Neutrophil (primary cell): ENCODE data around the gene DNAH3.

ENCODE experiments used
- H3K27ac ChIP-seq: fragments of 200-600 bp; sonication (generic); 2 replicates; pipeline ENCODE4 v1.5.1; 2016; ENCODE audit warnings: mild to moderate bottlenecking, moderate library complexity
- H3K27me3 ChIP-seq: fragments of 200-600 bp; sonication (generic); 2 replicates; pipeline ENCODE4 v1.6.0; 2016; ENCODE audit warnings: mild to moderate bottlenecking
- H3K36me3 ChIP-seq: fragments of 200-600 bp; sonication (generic); 2 replicates; pipeline ENCODE4 v1.5.1; 2017
- H3K4me1 ChIP-seq, 2 experiments: fragments of 200-600 bp in 1 of 2; sonication (generic) in 1 of 2; 1 replicate in 1 of 2; 2 replicates in 1 of 2; pipeline versions ENCODE4 v1.5.1 to v1.6.1; 2013 to 2016; ENCODE audit warnings: low read depth in 1 of 2, low read length in 1 of 2, mild to moderate bottlenecking in 1 of 2, moderate library complexity in 1 of 2; ENCODE audit not compliant: control insufficient read depth in 1 of 2, insufficient read depth in 1 of 2
- H3K4me3 ChIP-seq, 2 experiments: fragments of 200-600 bp in 1 of 2; sonication (generic) in 1 of 2; 1 replicate in 1 of 2; 2 replicates in 1 of 2; pipeline ENCODE4 v1.5.1; 2013 to 2016; ENCODE audit warnings: low read depth in 1 of 2, low read length in 1 of 2, mild to moderate bottlenecking in 1 of 2, moderate library complexity in 1 of 2
- H3K9me3 ChIP-seq: fragments of 200-600 bp; sonication (generic); 2 replicates; pipeline ENCODE4 v1.5.1; 2016
- TF ChIP-seq, protein P1 (sequence below): fragments of 200-600 bp; sonication (generic); IDR thresholded peaks from 2 replicates; pipeline ENCODE4 v1.5.1; 2016; ENCODE audit warnings: antibody characterized with exemption

The DNAH3 gene

DNA sequence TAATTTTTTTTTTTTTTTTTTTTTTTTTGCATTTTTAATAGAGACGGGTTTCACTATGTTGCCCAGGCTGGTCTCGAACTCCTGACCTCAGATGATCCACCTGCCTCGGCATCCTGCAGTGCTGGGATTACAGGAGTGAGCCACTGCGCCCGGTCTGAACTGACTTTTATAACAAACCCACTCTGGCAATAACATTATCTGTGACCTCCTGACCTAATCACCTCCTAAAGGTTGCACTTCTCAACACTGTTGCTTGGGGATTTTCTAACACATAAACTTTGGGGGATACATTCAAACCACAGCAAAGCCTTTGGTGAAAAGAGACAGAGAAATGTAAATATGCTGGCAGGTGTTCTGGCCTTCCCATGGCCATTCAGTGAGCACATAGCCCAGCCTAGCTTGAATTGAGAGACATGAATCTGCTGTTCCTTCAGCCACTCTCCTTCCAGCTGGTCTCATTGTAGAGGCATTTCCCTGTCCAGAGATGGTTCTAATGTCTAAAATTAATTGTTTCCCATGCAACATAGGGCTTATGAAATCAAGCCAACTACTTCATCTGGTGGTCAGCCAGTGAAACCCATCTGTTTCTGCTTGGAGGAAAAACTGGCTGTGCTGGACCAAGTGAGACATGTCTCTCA, 221.8 kb downstream of the DNAH3 start:
- Histone ChIP-seq H3K27ac (no peak overlapping the region), H3K4me1 (no peaks in the 10 kb centered on the region), H3K9me3 (no peaks in the 10 kb centered on the region), H3K4me3 (no peak overlapping the region), H3K27me3 (no peaks in the 10 kb centered on the region), H3K36me3 (peaks cover 18% of the 10 kb centered on the region)
- TF ChIP-seq, protein P1, sequence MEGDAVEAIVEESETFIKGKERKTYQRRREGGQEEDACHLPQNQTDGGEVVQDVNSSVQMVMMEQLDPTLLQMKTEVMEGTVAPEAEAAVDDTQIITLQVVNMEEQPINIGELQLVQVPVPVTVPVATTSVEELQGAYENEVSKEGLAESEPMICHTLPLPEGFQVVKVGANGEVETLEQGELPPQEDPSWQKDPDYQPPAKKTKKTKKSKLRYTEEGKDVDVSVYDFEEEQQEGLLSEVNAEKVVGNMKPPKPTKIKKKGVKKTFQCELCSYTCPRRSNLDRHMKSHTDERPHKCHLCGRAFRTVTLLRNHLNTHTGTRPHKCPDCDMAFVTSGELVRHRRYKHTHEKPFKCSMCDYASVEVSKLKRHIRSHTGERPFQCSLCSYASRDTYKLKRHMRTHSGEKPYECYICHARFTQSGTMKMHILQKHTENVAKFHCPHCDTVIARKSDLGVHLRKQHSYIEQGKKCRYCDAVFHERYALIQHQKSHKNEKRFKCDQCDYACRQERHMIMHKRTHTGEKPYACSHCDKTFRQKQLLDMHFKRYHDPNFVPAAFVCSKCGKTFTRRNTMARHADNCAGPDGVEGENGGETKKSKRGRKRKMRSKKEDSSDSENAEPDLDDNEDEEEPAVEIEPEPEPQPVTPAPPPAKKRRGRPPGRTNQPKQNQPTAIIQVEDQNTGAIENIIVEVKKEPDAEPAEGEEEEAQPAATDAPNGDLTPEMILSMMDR = no peak

DNA sequence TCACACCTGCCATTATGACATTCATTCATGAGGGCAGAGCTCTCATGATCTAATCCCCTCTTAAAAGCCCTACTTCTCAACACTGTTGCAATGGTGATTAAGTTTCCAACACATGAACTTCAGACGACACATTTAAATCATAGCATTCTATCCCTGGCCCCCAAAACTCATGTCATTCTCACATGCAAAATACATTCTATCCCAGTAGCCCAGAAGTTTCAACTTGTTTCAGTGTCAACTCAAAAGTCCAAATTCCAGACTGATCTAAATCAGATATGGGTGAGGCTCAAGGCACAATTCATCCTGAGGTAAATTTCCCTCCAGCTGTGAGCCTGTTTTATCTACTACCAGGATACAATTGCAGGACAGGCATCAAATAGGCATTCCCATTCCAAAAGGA, 224.9 kb downstream of the DNAH3 start:
- Histone ChIP-seq H3K27me3 (no peaks in the 10 kb centered on the region), H3K27ac (no peak overlapping the region), H3K4me3 (no peak overlapping the region), H3K9me3 (no peaks in the 10 kb centered on the region), H3K4me1 (no peaks in the 10 kb centered on the region), H3K36me3 (peaks cover 37% of the 10 kb centered on the region)
- TF ChIP-seq, protein P1 = no peak

DNA sequence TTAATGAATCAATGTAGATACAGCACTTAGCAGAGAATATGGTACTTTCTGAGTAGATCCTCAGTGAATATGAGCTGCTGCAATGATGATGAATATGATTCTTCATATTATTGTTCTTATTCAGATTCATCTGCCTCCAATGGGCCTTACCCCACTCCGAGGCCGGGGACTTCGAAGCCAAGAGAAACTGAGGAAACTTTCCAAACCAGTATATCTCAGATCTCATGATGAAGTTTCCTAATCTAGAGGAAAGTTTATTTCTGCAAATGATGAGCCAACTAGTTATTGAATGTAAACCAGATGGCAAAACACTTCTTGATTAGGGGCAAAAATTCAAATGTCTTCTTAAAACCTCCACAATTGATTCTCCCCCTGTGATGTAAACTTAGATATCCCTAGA, 226.8 kb downstream of the DNAH3 start:
- Histone ChIP-seq H3K4me1 (no peaks in the 10 kb centered on the region), H3K9me3 (no peaks in the 10 kb centered on the region), H3K27ac (no peak overlapping the region), H3K36me3 (peaks cover 44% of the 10 kb centered on the region), H3K4me3 (no peak overlapping the region), H3K27me3 (no peaks in the 10 kb centered on the region)
- TF ChIP-seq, protein P1 = no peak

DNA sequence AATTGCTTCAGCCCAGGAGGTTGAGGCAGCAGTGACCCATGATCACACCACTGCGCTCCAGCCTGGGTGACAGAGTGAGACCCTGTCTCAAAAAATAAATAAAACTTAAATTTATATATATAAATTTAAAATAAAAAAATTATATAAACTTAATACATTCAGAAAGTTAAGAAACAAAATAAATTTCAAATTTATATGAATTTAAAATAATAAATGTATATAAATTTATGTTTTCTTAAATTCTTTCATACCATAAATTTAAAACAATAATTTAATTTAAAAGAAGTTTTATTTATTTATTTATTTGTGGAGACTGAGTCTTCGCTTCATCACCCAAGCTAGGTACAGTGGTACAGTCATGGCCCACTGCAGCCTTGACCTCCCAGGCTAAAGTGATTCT, 229.8 kb downstream of the DNAH3 start:
- peaks cover 43% of the 10 kb centered on the region for H3K36me3 ChIP-seq
- no peaks in the 10 kb centered on the region for H3K27me3 ChIP-seq
- H3K4me1 ChIP-seq = peaks cover 0 to 7% of the 10 kb centered on the region in 2 experiments
- H3K4me3 ChIP-seq = no peak overlapping the region
- H3K9me3 ChIP-seq = no peaks in the 10 kb centered on the region
- H3K27ac ChIP-seq = no peak overlapping the region
- TF ChIP-seq, protein P1 = no peak

DNA sequence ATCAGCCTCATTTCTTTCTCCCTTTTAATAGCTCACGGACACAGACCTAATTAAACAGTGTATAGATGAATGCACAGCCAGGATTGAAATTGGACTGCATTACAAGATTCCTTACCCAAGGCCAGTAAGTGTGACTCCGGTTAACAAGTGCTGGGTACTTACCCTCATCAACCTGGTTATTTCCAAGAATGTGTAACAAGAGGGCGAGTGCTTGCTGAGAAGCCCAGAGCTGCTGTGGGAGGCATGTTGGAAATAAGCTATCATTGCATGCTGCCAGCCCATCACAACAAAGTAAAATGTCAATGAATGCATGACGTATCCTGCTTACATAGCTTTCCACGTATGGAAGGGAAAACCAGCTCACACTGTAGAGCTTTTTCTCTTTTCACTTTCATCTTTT, 230.6 kb downstream of the DNAH3 start:
- TF ChIP-seq, protein P1 = no peak
- Histone ChIP-seq H3K27ac (no peak overlapping the region), H3K36me3 (peaks cover 36% of the 10 kb centered on the region), H3K9me3 (no peaks in the 10 kb centered on the region), H3K27me3 (no peaks in the 10 kb centered on the region), H3K4me3 (no peak overlapping the region), H3K4me1 (peaks cover 0 to 7% of the 10 kb centered on the region in 2 experiments)
